WTC11 (cell line): Measurements from ENCODE around the gene GPATCH4.

ENCODE experiments used
- ATF2 ChIP-seq: sonication (generic); formaldehyde crosslinking; IDR thresholded peaks from 2 replicates; pipeline ENCODE4 v1.8.1; 2022; ENCODE audit warnings: low read depth, missing genetic modification reagents, borderline replicate concordance
- ATF3 ChIP-seq: sonication (generic); formaldehyde crosslinking; conservative IDR thresholded peaks from 2 replicates; pipeline ENCODE4 v1.8.1; 2022; ENCODE audit warnings: mild to moderate bottlenecking, missing genetic modification reagents
- CBFB ChIP-seq: sonication (generic); formaldehyde crosslinking; IDR thresholded peaks from 2 replicates; pipeline ENCODE4 v1.8.1; 2022; ENCODE audit warnings: mild to moderate bottlenecking, low read depth, missing genetic modification reagents
- CREB1 ChIP-seq: sonication (generic); formaldehyde crosslinking; IDR thresholded peaks from 2 replicates; pipeline ENCODE4 v1.8.0; 2023; ENCODE audit warnings: mild to moderate bottlenecking, missing genetic modification reagents
- CTCF ChIP-seq: fragments of 200-600 bp; IDR thresholded peaks from 2 replicates; pipeline ENCODE4 v1.8.0; 2022; ENCODE audit warnings: antibody characterized with exemption
- FOXP1 ChIP-seq: sonication (generic); formaldehyde crosslinking; IDR thresholded peaks from 2 replicates; pipeline ENCODE4 v1.8.0; 2022; ENCODE audit warnings: missing genetic modification reagents, mild to moderate bottlenecking, moderate library complexity, borderline replicate concordance
- JUN ChIP-seq: sonication (generic); formaldehyde crosslinking; IDR thresholded peaks from 2 replicates; pipeline ENCODE4 v1.8.0; 2023; ENCODE audit warnings: mild to moderate bottlenecking, missing genetic modification reagents
- NR2C2 ChIP-seq: sonication (generic); formaldehyde crosslinking; IDR thresholded peaks from 2 replicates; pipeline ENCODE4 v1.8.0; 2022; ENCODE audit warnings: mild to moderate bottlenecking, missing genetic modification reagents
- PRDM15 ChIP-seq: sonication (generic); formaldehyde crosslinking; IDR thresholded peaks from 2 replicates; pipeline ENCODE4 v1.8.0; 2022; ENCODE audit warnings: missing genetic modification reagents
- RORB ChIP-seq: fragments of 250-450 bp; sonication (Bioruptor Pico); IDR thresholded peaks from 2 replicates; pipeline ENCODE4 v1.9.0; 2021; ENCODE audit warnings: mild to moderate bottlenecking
- SP1 ChIP-seq: sonication (generic); formaldehyde crosslinking; conservative IDR thresholded peaks from 2 replicates; pipeline ENCODE4 v1.8.1; 2022; ENCODE audit warnings: missing genetic modification reagents
- USF2 ChIP-seq: sonication (generic); formaldehyde crosslinking; IDR thresholded peaks from 2 replicates; pipeline ENCODE4 v1.8.1; 2023; ENCODE audit warnings: mild to moderate bottlenecking, missing genetic modification reagents, moderate library complexity
- ZNF532 ChIP-seq: fragments of 250-450 bp; sonication (Bioruptor Pico); IDR thresholded peaks from 2 replicates; pipeline ENCODE4 v1.9.0; 2021; ENCODE audit warnings: mild to moderate bottlenecking, borderline replicate concordance

GRCh38 chr1:156648496-156648895 lies 47.2 kb upstream of the GPATCH4 start:
- TF ChIP-seq CTCF (no peak), FOXP1 (CRISPR knock-in tag) (no peak), NR2C2 (no peak), CBFB (CRISPR knock-in tag) (no peak), ZNF532 (CRISPR knock-in tag) (no peak), RORB (CRISPR knock-in tag) (no peak), PRDM15 (no peak), CREB1 (CRISPR knock-in tag) (no peak), SP1 (CRISPR knock-in tag) (no peak), USF2 (CRISPR knock-in tag) (no peak), JUN (CRISPR knock-in tag) (no peak), ATF2 (CRISPR knock-in tag) (no peak), ATF3 (CRISPR knock-in tag) (no peak)
